Measurements from ENCODE around the gene FAM168A.

FAM168A gene

GRCh38 chr11:73386016-73386415 lies 211.9 kb downstream of the FAM168A start:
- H3K4me3 Mint-ChIP-seq: peak overlapping the region; percentile 78 to 83
- peak; percentile 33 to 45 for ATAC-seq (replicated peaks)
- peaks cover 84 to 100% of the 10 kb centered on the region in 2 donors for H3K4me1 Mint-ChIP-seq
- peak overlapping the region; percentile 98 for H3K27ac Mint-ChIP-seq
- no peaks in the 10 kb centered on the region for H3K27me3 Mint-ChIP-seq
- DNase-seq: peak; percentile 68
- H3K36me3 Mint-ChIP-seq: peaks cover 39 to 66% of the 10 kb centered on the region in 2 donors
- no peaks in the 10 kb centered on the region for H3K9me3 Mint-ChIP-seq

DNA sequence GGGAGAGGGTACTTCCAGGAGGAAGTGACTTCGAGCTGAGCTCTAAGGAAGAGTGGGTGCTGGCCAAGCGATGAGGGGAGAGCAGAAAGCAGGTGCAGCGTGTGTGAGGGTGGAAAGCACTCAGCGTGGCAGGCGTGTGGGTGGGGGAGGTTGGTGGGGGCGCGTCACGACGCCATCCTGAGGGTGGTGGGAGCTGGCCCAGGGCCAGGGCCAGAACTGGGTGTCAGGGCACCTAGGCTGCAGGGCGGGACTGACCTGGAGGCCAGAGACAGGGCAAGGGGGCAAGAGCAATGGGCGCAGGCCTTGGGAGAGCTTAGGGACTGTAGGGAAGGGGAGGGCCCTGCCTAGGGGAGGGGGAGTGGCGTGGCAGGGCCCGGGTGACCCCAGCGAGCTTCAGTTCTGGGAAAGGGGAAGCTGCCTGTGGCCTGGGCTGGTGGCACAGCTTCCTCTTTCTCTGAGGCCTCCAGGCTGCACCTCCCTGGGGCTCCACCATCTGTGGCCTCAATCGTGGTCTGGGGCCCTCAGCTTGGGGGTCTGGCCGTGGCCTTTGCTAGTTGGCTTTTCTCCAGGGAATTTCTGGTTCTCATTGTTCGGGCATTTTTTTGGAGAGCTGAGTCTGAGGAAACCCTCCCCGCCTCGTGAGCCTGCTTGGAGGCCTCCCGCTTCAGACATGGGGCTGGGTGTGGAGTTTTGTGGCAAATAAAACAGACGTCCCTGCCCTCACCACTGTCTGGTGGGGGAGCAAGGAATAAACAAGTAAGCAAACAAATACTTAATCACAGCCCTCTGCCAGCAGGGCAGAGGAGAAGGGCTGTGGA lies 212.8 kb downstream of the FAM168A start:
- H3K4me3 Mint-ChIP-seq: peak overlapping the region; percentile 78 to 83
- ATAC-seq (replicated peaks) (peak; percentile 75 to 78), DNase-seq (peak; percentile 91)
- H3K9me3 Mint-ChIP-seq: no peaks in the 10 kb centered on the region
- H3K4me1 Mint-ChIP-seq: peaks cover 90 to 100% of the 10 kb centered on the region in 2 donors
- peak overlapping the region; percentile 98 for H3K27ac Mint-ChIP-seq
- no peaks in the 10 kb centered on the region for H3K27me3 Mint-ChIP-seq
- H3K36me3 Mint-ChIP-seq: peaks cover 40 to 62% of the 10 kb centered on the region in 2 donors

GRCh38 chr11:73384531-73384871 lies 213.4 kb downstream of the FAM168A start:
- Mint-ChIP-seq H3K36me3 (peaks cover 41 to 62% of the 10 kb centered on the region in 2 donors), H3K4me1 (peaks cover 90 to 100% of the 10 kb centered on the region in 2 donors)

DNA sequence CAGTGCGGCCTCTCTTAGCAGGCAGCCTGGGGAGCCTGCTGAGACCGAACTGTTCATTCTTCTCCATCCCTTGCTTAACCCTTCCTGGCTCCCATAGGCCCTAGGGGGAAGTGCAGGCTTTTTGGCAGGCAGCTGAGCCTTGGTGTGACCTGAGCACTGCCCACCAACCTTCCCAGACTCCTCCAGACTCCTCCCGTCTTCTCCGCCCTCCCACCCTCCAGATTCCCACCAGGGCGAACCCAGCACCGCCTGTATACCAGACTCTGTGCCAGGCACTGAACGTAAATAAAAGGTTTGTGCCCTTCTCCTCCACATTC lies 213.8 kb downstream of the FAM168A start:
- ATAC-seq (replicated peaks) (no peak), DNase-seq (no peak)
- Mint-ChIP-seq H3K36me3 (peaks cover 40 to 60% of the 10 kb centered on the region in 2 donors), H3K27ac (peak overlapping the region; percentile 98), H3K27me3 (no peaks in the 10 kb centered on the region), H3K4me1 (peaks cover 92 to 100% of the 10 kb centered on the region in 2 donors), H3K9me3 (no peaks in the 10 kb centered on the region), H3K4me3 (peak overlapping the region; percentile 66 to 94)

More at GRCh38 chr11:73384531-73384871, 213.4 kb downstream of the FAM168A start:
- Mint-ChIP-seq H3K4me3 (peak overlapping the region; percentile 78 to 83), H3K27me3 (no peaks in the 10 kb centered on the region), H3K27ac (peak overlapping the region; percentile 98), H3K9me3 (no peaks in the 10 kb centered on the region)
- DNase-seq (no peak), ATAC-seq (replicated peaks) (peak in 1 of 2 donors; percentile 6)

DNA sequence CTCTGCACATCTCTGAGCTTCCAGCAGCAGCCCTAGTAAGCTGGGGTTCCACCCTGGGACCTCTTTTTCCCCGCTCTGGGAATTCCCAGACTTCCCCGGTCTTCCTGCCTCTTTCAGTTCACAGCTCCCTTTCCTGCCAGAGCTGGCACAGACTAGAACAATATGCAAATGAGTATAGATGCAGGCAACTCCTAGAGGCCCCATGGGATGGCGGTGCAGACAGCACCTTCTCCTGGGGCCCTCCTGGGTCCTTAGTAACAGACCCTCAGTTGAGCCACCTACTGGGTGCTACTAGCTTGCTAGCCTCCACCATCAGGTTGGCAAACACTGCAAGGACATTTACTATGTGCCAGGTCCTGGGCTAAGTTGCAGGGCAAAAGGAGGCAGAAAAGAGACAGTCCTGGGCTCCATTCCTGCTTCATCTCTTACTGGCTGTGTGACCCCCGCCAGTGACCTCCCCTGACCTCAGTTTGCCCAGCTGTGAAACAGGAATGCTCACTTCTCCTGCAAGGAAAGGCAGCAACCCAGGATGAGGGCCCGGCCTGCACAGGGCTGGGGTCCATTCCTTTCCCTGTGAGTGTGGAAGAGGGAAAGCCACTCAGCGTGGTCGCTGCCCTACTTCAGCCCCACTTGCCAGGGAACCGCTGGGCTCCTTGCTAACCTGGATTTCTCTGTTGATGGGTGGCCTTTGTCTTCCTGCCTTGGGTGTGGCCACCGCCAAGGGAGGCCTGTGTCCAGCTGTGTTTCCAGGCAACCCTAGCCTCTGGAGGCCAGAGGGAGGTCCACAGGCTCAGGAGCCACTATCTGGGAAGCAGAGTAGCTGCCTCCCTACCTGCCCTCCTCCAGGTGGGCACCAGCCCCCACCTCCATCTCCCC lies 214.4 kb downstream of the FAM168A start:
- Mint-ChIP-seq H3K4me1 (peaks cover 94 to 100% of the 10 kb centered on the region in 2 donors), H3K27ac (peak overlapping the region; percentile 98), H3K36me3 (peaks cover 39 to 63% of the 10 kb centered on the region in 2 donors), H3K4me3 (peak overlapping the region; percentile 94 to 96), H3K27me3 (no peaks in the 10 kb centered on the region), H3K9me3 (no peaks in the 10 kb centered on the region)
- DNase-seq: peak; percentile 44
- peak in 1 of 2 donors; percentile 10 for ATAC-seq (replicated peaks)

DNA sequence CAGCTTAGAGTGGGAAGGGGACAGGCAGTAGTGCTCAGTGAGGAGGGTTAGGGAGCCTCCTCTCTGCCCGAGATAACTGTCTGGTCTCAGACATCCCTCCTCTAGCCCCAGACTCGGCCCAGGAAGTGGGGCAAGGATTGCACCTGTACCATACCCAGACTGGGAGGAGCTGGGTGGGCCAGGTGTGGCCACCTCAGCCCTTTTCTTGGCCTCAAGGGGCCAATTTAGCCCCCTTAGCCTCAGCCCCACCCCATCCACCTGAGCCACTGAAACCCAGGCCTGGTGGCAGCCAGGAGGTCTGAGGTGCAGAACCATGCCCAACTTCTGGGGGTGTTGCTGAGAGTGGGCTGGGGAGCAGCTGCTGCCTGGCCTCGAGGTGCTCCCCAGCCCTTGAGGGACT lies 215.2 kb downstream of the FAM168A start:
- Mint-ChIP-seq H3K9me3 (no peaks in the 10 kb centered on the region), H3K27me3 (no peaks in the 10 kb centered on the region), H3K27ac (peak overlapping the region; percentile 98), H3K4me3 (peak overlapping the region; percentile 94 to 96), H3K36me3 (peaks cover 38 to 63% of the 10 kb centered on the region in 2 donors), H3K4me1 (peaks cover 92 to 100% of the 10 kb centered on the region in 2 donors)
- ATAC-seq (replicated peaks) (no peak), DNase-seq (no peak)

GRCh38 chr11:73382183-73382582 lies 215.7 kb downstream of the FAM168A start:
- Mint-ChIP-seq H3K4me3 (peak overlapping the region; percentile 94 to 96), H3K9me3 (no peaks in the 10 kb centered on the region), H3K36me3 (peaks cover 42 to 66% of the 10 kb centered on the region in 2 donors), H3K27me3 (no peaks in the 10 kb centered on the region), H3K27ac (peak overlapping the region; percentile 98), H3K4me1 (peaks cover 88 to 97% of the 10 kb centered on the region in 2 donors)
- ATAC-seq (replicated peaks) (no peak), DNase-seq (no peak)

DNA sequence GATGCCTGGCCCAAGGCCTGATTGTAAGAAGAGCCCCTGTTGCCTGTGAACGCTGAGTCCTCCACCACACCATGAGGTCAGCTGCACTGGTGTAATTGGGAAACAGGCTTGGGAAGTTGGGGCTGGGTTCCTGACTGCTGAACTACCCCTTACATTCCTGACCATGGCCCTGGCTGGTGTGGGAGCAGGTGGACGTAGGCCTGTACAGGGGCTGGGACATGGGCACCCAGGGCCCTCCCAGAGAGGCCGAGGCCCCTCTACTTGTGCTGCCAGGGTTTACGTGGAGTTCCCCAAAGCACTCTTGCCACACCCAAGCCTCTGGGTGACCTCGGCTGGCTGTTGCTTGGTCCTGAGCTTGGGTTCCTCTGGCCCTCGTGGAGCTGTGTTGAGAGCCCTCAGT lies 216.3 kb downstream of the FAM168A start:
- H3K27ac Mint-ChIP-seq: peak overlapping the region; percentile 98
- peaks cover 88 to 91% of the 10 kb centered on the region in 2 donors for H3K4me1 Mint-ChIP-seq
- H3K27me3 Mint-ChIP-seq: no peaks in the 10 kb centered on the region
- H3K9me3 Mint-ChIP-seq: no peaks in the 10 kb centered on the region
- peak overlapping the region; percentile 94 to 96 for H3K4me3 Mint-ChIP-seq
- no peak for DNase-seq
- H3K36me3 Mint-ChIP-seq: peaks cover 47 to 67% of the 10 kb centered on the region in 2 donors
- no peak for ATAC-seq (replicated peaks)

- no peak for DNase-seq
- peaks cover 82 to 85% of the 10 kb centered on the region in 2 donors for H3K4me1 Mint-ChIP-seq
- H3K36me3 Mint-ChIP-seq: peaks cover 40 to 62% of the 10 kb centered on the region in 2 donors
- no peaks in the 10 kb centered on the region for H3K9me3 Mint-ChIP-seq
- no peaks in the 10 kb centered on the region for H3K27me3 Mint-ChIP-seq
- no peak for ATAC-seq (replicated peaks)
- H3K4me3 Mint-ChIP-seq: peak overlapping the region; percentile 94 to 96
- H3K27ac Mint-ChIP-seq: peak overlapping the region; percentile 98
These were observed 217.0 kb downstream of the FAM168A start for GRCh38 chr11:73380897-73381410.

- H3K4me1 Mint-ChIP-seq: peaks cover 82 to 85% of the 10 kb centered on the region in 2 donors
- H3K36me3 Mint-ChIP-seq: peaks cover 38 to 57% of the 10 kb centered on the region in 2 donors
- H3K4me3 Mint-ChIP-seq: peak overlapping the region; percentile 94 to 96
- peak overlapping the region; percentile 98 for H3K27ac Mint-ChIP-seq
- ATAC-seq (replicated peaks) (no peak), DNase-seq (no peak)
- no peaks in the 10 kb centered on the region for H3K27me3 Mint-ChIP-seq
- no peaks in the 10 kb centered on the region for H3K9me3 Mint-ChIP-seq
These were observed 217.6 kb downstream of the FAM168A start for GRCh38 chr11:73380331-73380730.

DNA sequence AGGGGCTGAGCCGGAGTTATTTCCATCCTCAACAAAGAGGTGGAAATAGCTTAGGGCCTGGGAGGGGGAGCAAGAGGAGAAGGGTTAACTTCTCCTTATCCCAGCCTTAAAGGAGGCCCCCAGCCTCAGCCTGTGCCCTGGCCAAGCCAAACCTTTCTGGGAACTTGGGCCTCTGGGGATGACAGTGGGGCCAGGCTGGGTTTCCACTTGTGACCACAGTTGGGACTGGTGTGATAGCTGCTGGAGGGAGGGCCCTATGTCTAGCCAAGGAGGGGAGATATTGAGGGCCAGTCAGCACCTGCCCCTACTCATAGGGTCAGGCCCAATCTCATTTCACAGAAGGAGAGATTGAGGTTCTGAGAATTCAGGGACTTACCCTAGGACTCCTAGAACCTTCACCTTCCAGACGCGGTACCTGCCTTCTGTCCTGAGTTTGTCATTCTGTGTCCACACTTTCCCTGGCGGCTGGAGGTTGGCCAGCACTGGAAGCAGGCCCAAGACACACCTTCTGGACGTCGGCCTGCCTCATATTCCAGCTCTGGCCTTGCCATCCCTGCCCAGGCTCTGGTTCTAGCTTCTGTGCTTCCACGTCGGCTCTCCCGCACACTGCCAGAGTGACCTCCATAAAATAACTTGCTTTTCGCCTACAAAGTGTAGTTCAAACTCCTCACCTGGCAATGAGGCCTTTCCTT lies 218.6 kb downstream of the FAM168A start:
- Mint-ChIP-seq H3K27me3 (no peaks in the 10 kb centered on the region), H3K27ac (peak overlapping the region; percentile 98), H3K36me3 (peaks cover 38 to 48% of the 10 kb centered on the region in 2 donors), H3K9me3 (no peaks in the 10 kb centered on the region), H3K4me3 (peak overlapping the region; percentile 94 to 96), H3K4me1 (peaks cover 76 to 80% of the 10 kb centered on the region in 2 donors)
- no peak for DNase-seq
- no peak for ATAC-seq (replicated peaks)

DNA sequence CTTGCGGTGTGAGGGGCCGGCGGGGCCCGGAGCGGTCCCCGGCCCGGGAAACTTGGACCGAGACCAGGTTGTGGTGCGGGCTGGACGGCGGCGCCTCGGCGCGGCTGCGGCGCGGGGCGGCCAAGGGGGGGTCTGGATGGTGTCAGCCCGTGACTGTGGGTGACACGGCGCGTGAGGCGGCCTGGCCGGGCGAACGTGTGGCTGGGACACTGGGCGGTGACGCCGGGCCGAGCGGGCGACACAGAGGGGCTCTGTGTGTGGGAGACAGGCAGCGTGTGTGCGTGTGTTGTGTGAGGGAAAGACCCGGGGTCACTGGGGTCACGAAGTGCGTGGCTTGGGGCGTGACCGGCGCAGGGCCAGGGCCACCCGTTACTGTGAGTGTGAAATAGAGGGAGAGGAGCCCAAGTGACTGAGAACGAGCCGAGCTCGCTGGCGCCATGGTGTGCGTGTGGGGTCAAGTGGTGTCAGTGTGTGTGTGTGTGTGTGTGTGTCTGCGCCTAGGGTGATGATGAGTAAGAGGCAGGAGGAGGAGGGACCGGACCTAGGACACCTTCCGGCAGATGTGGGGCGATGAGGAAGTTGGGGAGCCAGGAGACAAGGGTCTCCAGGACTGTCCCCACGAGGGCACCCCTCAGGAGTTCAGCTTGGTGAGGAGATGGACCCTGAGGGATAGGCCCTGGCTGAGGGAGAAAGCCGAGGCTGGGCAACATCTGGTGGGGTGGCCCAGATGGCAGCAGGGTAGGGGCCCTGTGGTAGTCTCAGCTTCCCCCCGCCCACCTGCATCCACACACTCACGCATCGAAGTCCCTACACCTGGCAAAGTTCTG lies 220.9 kb downstream of the FAM168A start:
- Mint-ChIP-seq H3K27me3 (no peaks in the 10 kb centered on the region), H3K27ac (peak overlapping the region; percentile 98), H3K36me3 (peaks cover 32 to 39% of the 10 kb centered on the region in 2 donors), H3K4me3 (peak overlapping the region; percentile 94 to 96), H3K9me3 (no peaks in the 10 kb centered on the region), H3K4me1 (peaks cover 65 to 70% of the 10 kb centered on the region in 2 donors)
- peak; percentile 45 to 56 for ATAC-seq (replicated peaks)
- DNase-seq: peak; percentile 57

DNA sequence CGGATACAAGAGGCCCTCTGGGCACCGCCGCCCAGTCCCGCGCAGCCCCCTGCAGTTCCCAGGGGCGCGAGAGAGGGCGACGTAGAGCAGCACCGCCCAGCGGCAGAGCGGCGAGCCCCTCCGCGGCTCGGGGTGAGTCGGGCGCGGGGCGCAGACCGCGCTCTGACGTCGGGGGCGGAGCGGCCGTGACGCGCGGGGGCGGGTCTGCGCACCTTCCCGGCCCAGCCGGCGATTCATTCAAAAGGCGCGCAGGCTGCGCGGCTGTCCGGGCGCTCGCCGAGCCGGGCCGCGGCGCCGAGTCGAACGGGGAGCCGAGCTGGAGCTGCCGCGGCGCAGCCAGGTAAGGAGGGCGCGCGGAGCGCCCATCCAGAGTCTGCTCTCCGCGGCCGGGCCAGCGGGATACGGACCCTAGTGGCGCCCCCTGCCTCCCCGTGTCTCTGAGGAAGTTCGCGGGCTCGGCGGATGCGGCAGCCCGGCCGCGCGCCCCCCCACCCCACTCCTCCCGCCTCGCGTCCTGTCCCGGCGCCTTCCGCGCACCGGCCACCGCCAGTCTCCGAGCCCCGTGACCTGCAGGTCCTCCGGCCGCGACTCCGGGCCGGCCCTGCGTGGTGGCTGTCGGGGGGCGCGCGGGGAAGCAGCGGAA lies 221.6 kb downstream of the FAM168A start, which contains the start of gene RELT:
RELT (plus strand) TSS at position 240 of the 643 bp plus-strand sequence. CDS start 12,738 bp downstream, outside the sequence.
- ATAC-seq (replicated peaks) (peak; percentile 79 to 82), DNase-seq (peak; percentile 93)
- peak within 1 kb of the TSS; percentile 98 for H3K27ac Mint-ChIP-seq
- H3K27me3 Mint-ChIP-seq: no peaks in the 10 kb centered on the region
- H3K36me3 Mint-ChIP-seq: peaks cover 32 to 38% of the 10 kb centered on the region in 2 donors
- no peaks in the 10 kb centered on the region for H3K9me3 Mint-ChIP-seq
- peaks cover 65 to 70% of the 10 kb centered on the region in 2 donors for H3K4me1 Mint-ChIP-seq
- peak within 1 kb of the TSS; percentile 94 to 96 for H3K4me3 Mint-ChIP-seq

Measured in stimulated activated naive B cell treated with anti-CD40 and anti-IgM and Interleukin-4, amounts not matched to agents 10 μg/mL and 1 μg/mL and 100 μg/mL, for 72 hours (primary cell).